Uterus (tissue), 2 donors: ENCODE measurements around the gene RAB13.
"Not testable (repeated sequence)": the region's sequence is repeated elsewhere in the genome, so short reads cannot be mapped to it uniquely, and the experiment has no call there.

Experiments used
- CTCF ChIP-seq, 4 experiments: fragments of 200-600 bp in 2 of 4; fragments of 450-650 bp in 2 of 4; sonication (generic) in 2 of 4; IDR thresholded peaks; one replicate each; pipeline ENCODE4 v1.5.1; 2016 to 2019; ENCODE audit warnings: antibody characterized with exemption in 4 of 4, mild to moderate bottlenecking in 2 of 4, moderate library complexity in 1 of 4
- POLR2A ChIP-seq, 2 donors: fragments of 450-650 bp; IDR thresholded peaks; one replicate each; pipeline ENCODE4 v1.6.1; 2016; ENCODE audit warnings: antibody characterized with exemption in 2 of 2, mild to moderate bottlenecking in 1 of 2, moderate library complexity in 1 of 2

- not testable (repeated sequence) for TF ChIP-seq CTCF, POLR2A (IDR thresholded peaks at IDR 0.05)
Measured at GRCh38 chr1:153981735-153982134, 4.4 kb downstream of the RAB13 start.
